Activated naive CD4-positive, alpha-beta T cell treated with anti-CD3 and anti-CD28 coated beads for 36 hours (primary cell): ENCODE results near the gene UCKL1. TPM values are rescaled to one million over a fixed set of nuclear protein-coding genes. Genes with fewer than 3 reads are reported as not detected.
"Not testable (repeated sequence)": the region's sequence is repeated elsewhere in the genome, so short reads cannot be mapped to it uniquely, and the experiment has no call there.

Source experiments
- CTCF ChIA-PET: fragments of 350-600 bp; sonication (Branson Sonifier 250); formaldehyde crosslinking; loops from one replicate; lab custom pipeline; 2021; ENCODE audit warnings: antibody characterized with exemption; lab: Charles Lee
- DNase-seq: peaks from one replicate; pipeline ENCODE4 v3.0.0-alpha.2; 2020
- H3K27ac Mint-ChIP-seq: one replicate; pipeline ENCODE4 v1.8.0; 2021; ENCODE audit warnings: mild to moderate bottlenecking, mixed read lengths
- H3K27me3 Mint-ChIP-seq: one replicate; pipeline ENCODE4 v1.8.0; 2021; ENCODE audit warnings: low read depth, mixed read lengths
- H3K36me3 Mint-ChIP-seq: one replicate; pipeline ENCODE4 v1.8.0; 2021; ENCODE audit warnings: low read depth, mixed read lengths
- H3K4me1 Mint-ChIP-seq: one replicate; pipeline ENCODE4 v1.8.0; 2021; ENCODE audit warnings: low read depth, mixed read lengths
- H3K4me3 Mint-ChIP-seq: one replicate; pipeline ENCODE4 v1.8.0; 2021; ENCODE audit warnings: mild to moderate bottlenecking, moderate library complexity, mixed read lengths
- H3K9me3 Mint-ChIP-seq: one replicate; pipeline ENCODE4 v1.8.0; 2021; ENCODE audit warnings: mixed read lengths
- intact Hi-C: fragments of 100-400 bp; cut with micrococcal nuclease; formaldehyde crosslinking; loops from one replicate; pipeline ENCODE4 v1.15.1; 2023
- total RNA-seq, 2 experiments: library from RNA; stranded (reverse); gene quantifications; one replicate each; pipeline ENCODE4 v1.2.3, GENCODE V29; 2021

Gene UCKL1
- total RNA-seq, 2 experiments from 2014 or later = 23.3 to 23.9 TPM

GRCh38 chr20:63917811-63918210, 38.4 kb downstream of the UCKL1 start:
- H3K4me3 Mint-ChIP-seq = no peak overlapping the region
- H3K27ac Mint-ChIP-seq = peak overlapping the region; percentile 61
- CTCF ChIA-PET = interaction anchor here (1.8 kb wide), 1 partner anchor 56 kb away, joined by 4 read pairs; no protein-coding TSS in a partner anchor
- peaks cover 16% of the 10 kb centered on the region for H3K36me3 Mint-ChIP-seq
- H3K9me3 Mint-ChIP-seq = peaks cover 2% of the 10 kb centered on the region
- H3K4me1 Mint-ChIP-seq = peaks cover 9% of the 10 kb centered on the region
- no peak for DNase-seq
- no peaks in the 10 kb centered on the region for H3K27me3 Mint-ChIP-seq
- intact Hi-C loops = no loop called here

- CTCF ChIA-PET, H3K27ac Mint-ChIP-seq, H3K4me3 Mint-ChIP-seq, DNase-seq, H3K9me3 Mint-ChIP-seq, intact Hi-C loops, H3K27me3 Mint-ChIP-seq: not testable (repeated sequence)
- Mint-ChIP-seq H3K4me1 (peaks cover 14% of the 10 kb centered on the region), H3K36me3 (peaks cover 15% of the 10 kb centered on the region)
Measured at GRCh38 chr20:63916371-63916939, 39.8 kb downstream of the UCKL1 start.

DNA sequence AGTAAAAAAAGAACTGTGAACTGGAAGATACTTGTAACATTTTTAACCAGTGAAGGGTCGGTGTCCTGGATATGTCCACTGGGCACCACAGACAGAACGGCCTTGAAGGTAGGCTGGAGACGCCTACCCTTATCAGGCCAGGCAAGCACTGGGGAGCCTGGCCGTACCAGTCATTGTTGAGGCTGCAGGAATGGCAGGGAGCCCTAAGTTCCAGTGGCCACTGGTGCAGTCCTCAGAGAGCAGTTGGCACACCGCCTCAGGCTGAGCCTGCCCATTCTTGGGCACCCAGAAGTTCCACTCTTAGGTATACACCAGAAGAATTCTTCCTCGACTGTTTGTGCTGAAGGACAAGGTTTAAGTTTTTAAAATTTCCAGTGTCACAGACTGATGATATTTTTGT, 40.7 kb downstream of the UCKL1 start:
- DNase-seq = no peak
- Mint-ChIP-seq H3K4me1 (peaks cover 22% of the 10 kb centered on the region), H3K27me3 (no peaks in the 10 kb centered on the region), H3K36me3 (peaks cover 15% of the 10 kb centered on the region), H3K27ac (no peak overlapping the region), H3K9me3 (peaks cover 2% of the 10 kb centered on the region), H3K4me3 (no peak overlapping the region)
- CTCF ChIA-PET = interaction anchor here (0.7 to 1.3 kb wide), 3 partner anchors 12 to 20 kb away, joined by 3 to 5 read pairs (median 4); no protein-coding TSS in a partner anchor
- intact Hi-C loops = no loop called here

DNA sequence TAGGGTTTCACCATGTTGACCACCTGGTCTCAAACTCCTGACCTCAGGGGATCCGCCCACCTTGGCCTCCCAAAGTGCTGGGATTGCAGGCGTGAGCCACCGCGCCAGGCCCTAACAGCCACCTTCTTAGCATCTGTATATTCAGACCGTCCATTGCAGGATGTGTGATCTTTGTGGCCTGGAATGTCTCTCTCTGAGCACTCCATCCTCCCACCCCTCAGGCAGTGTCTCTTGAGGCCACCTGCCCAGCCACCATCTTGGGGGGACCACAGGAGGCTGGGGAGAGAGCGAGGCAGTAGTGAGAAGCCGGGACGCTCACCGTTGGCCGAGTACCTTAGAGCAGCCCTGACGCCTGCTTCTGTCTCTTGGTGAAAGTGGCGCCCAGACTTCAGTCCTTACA, 42.4 kb downstream of the UCKL1 start:
- CTCF ChIA-PET = no interaction called here
- H3K4me1 Mint-ChIP-seq = peaks cover 31% of the 10 kb centered on the region
- no peak overlapping the region for H3K27ac Mint-ChIP-seq
- H3K27me3 Mint-ChIP-seq = no peaks in the 10 kb centered on the region
- no peak for DNase-seq
- H3K9me3 Mint-ChIP-seq = peaks cover 2% of the 10 kb centered on the region
- H3K36me3 Mint-ChIP-seq = peaks cover 15% of the 10 kb centered on the region
- intact Hi-C loops = no loop called here
- no peak overlapping the region for H3K4me3 Mint-ChIP-seq

DNA sequence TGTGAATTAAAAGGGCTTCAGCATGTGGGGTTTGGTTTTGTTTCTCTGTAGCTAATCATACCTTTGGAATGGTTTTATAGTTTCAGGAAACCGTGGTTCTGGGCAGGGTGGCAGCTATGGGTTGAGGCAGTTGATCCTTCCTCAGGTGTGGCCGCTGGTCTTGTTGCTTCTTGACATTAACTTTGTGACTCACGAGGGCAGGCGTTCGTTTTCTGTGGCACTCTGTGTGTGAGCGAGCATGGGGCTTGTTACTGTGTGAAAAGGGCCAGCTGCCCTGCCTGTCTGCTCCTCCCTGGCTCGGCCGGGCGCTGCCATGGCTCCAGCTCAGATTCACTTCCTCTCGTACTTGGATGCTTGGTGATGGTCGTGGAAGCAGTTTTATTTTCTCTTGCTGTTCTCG, 45.0 kb downstream of the UCKL1 start:
- Mint-ChIP-seq H3K4me1 (peaks cover 39% of the 10 kb centered on the region), H3K27ac (no peak overlapping the region)

DNA sequence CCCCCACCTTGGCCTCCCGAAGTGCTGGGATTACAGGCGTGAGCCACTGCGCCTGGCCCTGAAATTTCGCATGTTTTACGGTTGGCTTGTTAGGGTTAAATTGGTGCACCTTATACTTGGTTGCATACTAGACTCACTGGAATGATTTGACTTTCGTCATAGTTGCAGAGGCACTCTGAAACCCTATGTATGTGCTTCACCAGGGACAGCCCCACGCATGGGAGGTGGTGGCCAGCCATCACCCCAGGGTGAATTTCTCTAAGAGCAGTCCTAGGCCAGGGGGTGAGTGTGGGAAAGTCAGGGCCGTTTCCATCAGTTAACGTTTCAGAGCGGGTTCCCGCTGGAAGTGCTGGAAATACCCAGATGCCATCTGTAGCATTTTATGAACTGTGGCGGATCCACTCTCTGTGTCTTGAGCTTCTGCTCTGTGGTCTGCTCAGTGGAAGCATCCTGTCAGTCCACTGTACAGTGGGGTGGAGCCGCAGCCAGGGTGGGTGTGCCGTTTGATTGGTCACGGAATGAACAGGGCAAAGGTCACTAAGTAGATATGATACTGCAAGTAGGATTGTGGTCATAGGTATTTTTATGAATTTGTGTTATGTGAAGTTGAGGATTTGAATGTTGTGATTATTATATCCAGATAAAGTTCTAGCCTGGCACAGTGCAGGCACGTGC, 48.1 kb downstream of the UCKL1 start:
- no peak overlapping the region for H3K27ac Mint-ChIP-seq
- H3K9me3 Mint-ChIP-seq = no peaks in the 10 kb centered on the region
- intact Hi-C loops = loop anchor here (2.0 to 5.0 kb wide), 2 partner anchors 49 to 129 kb away; partner anchors contain the start of genes C20orf204 and UCKL1
- no peak overlapping the region for H3K4me3 Mint-ChIP-seq
- no peaks in the 10 kb centered on the region for H3K27me3 Mint-ChIP-seq
- no peaks in the 10 kb centered on the region for H3K36me3 Mint-ChIP-seq
- CTCF ChIA-PET = interaction anchor here (3.5 kb wide), 1 partner anchor 66 kb away, joined by 10 read pairs; no protein-coding TSS in a partner anchor
- peaks cover 52% of the 10 kb centered on the region for H3K4me1 Mint-ChIP-seq
- no peak for DNase-seq

More for the DNA sequence above, 45.0 kb downstream of the UCKL1 start:
- H3K36me3 Mint-ChIP-seq = peaks cover 9% of the 10 kb centered on the region
- H3K4me3 Mint-ChIP-seq = no peak overlapping the region
- H3K27me3 Mint-ChIP-seq = no peaks in the 10 kb centered on the region
- no peak for DNase-seq
- CTCF ChIA-PET = interaction anchor here (0.6 to 3.5 kb wide), 6 partner anchors 17 to 139 kb away, joined by 3 to 10 read pairs (median 4); no protein-coding TSS in a partner anchor
- H3K9me3 Mint-ChIP-seq = peaks cover 2% of the 10 kb centered on the region
- intact Hi-C loops = no loop called here

DNA sequence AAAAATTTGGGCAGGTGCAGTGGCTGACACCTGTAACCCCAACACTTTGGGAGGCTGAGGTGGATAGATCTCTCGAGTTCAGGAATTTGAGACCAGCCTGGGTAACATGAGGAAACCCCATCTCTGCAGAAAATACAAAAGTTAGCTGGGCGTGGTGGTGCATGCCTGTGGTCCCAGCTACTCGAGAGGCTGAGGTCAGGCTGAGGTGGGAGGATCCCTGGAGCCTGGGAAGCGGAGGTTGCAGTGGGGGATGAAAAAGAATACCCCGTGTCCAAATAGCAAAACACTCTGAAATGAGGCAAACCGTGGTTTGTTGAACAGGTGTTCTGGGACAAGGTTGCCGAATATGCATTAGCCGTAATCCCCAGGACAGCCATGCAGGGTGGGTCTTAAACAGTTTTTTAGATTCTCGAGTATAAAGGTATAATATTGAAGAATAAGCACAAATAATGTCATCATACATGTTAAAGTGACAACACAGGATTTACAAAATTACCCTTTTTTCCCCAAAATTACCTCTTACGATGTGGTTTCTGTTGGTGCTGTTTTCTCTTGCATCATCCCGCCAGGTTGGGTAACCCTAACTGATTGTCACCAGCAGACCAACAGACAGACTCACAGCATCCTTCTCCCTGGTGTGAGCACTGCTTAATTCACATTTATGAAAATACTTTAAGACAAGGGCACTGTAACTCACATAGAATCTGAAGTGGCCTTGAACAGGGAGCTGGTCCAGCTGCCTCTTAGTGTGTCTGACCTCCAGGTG, 52.2 kb downstream of the UCKL1 start:
- CTCF ChIA-PET = no interaction called here
- Mint-ChIP-seq H3K27ac (peak overlapping the region; percentile 48), H3K4me3 (no peak overlapping the region), H3K36me3 (peaks cover 4% of the 10 kb centered on the region), H3K9me3 (no peaks in the 10 kb centered on the region), H3K4me1 (peaks cover 52% of the 10 kb centered on the region), H3K27me3 (no peaks in the 10 kb centered on the region)
- DNase-seq = no peak
- intact Hi-C loops = loop anchor here (2.0 kb wide), 1 partner anchor 75 kb away; the partner anchor contains the start of gene SAMD10

GRCh38 chr20:63900413-63900812, 55.8 kb downstream of the UCKL1 start:
- no peaks in the 10 kb centered on the region for H3K27me3 Mint-ChIP-seq
- no peak for DNase-seq
- peaks cover 13% of the 10 kb centered on the region for H3K36me3 Mint-ChIP-seq
- H3K9me3 Mint-ChIP-seq = no peaks in the 10 kb centered on the region
- H3K27ac Mint-ChIP-seq = peak overlapping the region; percentile 24
- intact Hi-C loops = no loop called here
- H3K4me3 Mint-ChIP-seq = no peak overlapping the region
- CTCF ChIA-PET = no interaction called here
- H3K4me1 Mint-ChIP-seq = peaks cover 72% of the 10 kb centered on the region

DNA sequence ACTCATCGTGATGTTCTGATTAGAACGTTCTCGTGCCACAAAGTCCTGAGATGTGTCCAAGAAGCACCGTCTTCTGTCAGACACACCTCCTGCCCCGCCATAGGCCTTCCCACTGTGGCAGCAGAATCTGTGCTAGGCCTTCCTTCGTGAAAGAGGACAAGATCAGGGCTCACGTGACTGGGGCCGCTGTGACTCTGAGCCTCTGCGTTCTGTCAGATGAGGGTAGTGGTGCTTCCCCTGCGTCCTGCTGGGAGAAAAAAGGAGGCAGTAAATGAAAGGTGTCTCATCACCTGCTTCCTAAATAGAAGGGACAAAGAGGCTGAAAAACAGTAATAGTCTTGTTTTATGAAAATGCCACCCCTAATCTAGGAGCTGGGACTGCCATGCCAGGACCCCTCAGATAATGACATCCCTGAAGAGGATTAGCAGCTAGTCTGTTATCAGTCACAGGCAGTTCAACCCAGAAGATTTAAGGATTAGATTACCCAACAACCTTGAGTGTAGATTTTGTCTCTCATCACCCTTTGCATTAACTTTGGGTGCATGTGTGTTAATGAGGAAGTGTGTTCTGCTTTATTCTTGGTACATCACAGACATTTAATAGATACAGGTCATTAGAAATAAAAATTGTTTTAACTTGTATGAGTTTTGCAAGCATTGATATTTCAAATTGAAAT, 57.2 kb downstream of the UCKL1 start:
- Mint-ChIP-seq H3K27ac (peak overlapping the region; percentile 47), H3K27me3 (no peaks in the 10 kb centered on the region), H3K4me3 (no peak overlapping the region), H3K9me3 (no peaks in the 10 kb centered on the region), H3K4me1 (peaks cover 66% of the 10 kb centered on the region), H3K36me3 (peaks cover 13% of the 10 kb centered on the region)
- intact Hi-C loops = loop anchor here (5.0 kb wide), 1 partner anchor 262 kb away; no protein-coding TSS in a partner anchor
- DNase-seq = peak; percentile 61
- CTCF ChIA-PET = no interaction called here

DNA sequence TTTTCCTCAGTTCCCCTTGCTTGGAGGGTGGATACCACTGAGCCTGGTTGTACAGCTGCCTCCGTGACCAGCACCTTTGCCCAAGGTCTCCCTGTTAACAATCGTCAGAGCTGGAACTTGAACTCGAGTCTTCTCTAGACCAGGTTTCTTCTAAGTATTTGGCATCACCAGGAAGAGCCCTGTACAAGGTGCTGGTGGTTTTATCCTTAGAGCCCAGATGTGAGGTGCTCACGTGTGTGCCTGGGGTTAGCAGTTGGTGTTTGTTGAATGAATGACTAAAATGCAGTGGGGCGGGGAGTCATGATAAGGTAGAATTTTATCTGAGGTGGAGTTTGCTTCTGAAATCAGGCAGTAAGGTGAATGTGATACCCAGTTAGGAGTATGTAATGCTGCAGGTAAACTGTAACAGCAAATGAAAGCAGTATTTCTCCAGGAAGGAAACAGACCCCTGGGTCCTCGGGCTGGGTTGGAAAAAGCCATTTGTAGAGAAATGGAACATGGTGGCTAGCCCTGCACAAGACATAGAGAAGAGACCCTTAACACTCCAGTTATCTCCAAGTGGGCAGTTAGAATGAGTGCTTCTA, 58.1 kb downstream of the UCKL1 start:
- no peaks in the 10 kb centered on the region for H3K9me3 Mint-ChIP-seq
- H3K27ac Mint-ChIP-seq = peak overlapping the region; percentile 14
- peaks cover 61% of the 10 kb centered on the region for H3K4me1 Mint-ChIP-seq
- DNase-seq = no peak
- CTCF ChIA-PET = interaction anchor here (0.5 to 1.7 kb wide), 2 partner anchors 17 to 76 kb away, joined by 4 to 5 read pairs; no protein-coding TSS in a partner anchor
- no peaks in the 10 kb centered on the region for H3K27me3 Mint-ChIP-seq
- peaks cover 13% of the 10 kb centered on the region for H3K36me3 Mint-ChIP-seq
- intact Hi-C loops = loop anchor here (5.0 kb wide), 1 partner anchor 261 kb away; no protein-coding TSS in a partner anchor
- no peak overlapping the region for H3K4me3 Mint-ChIP-seq

GRCh38 chr20:63896264-63897105, 59.7 kb downstream of the UCKL1 start:
- Mint-ChIP-seq H3K4me3 (peak overlapping the region; percentile 95), H3K27ac (peak overlapping the region; percentile 93), H3K36me3 (peaks cover 11% of the 10 kb centered on the region), H3K4me1 (peaks cover 51% of the 10 kb centered on the region), H3K9me3 (no peaks in the 10 kb centered on the region), H3K27me3 (no peaks in the 10 kb centered on the region)
- intact Hi-C loops = loop anchor here (1.0 to 5.0 kb wide), 2 partner anchors 84 to 259 kb away; no protein-coding TSS in a partner anchor
- CTCF ChIA-PET = interaction anchor here (1.0 to 1.7 kb wide), 5 partner anchors 31 to 84 kb away, joined by 3 to 8 read pairs (median 4); partner anchors contain the start of gene TPD52L2
- DNase-seq = peak; percentile 57
